H9 (cell line): Measurements from ENCODE around the gene PSMD1. TPM values are rescaled to one million over a fixed set of nuclear protein-coding genes. Genes with fewer than 3 reads are reported as not detected.

ENCODE experiments used
- DNase-seq: peaks from one replicate; pipeline ENCODE4 v3.0.0-alpha.2; 2017
- H2AFZ ChIP-seq: one replicate; pipeline ENCODE4 v1.6.1; 2013; ENCODE audit warnings: mild to moderate bottlenecking, low read length, control low read depth, moderate library complexity
- H2AK5ac ChIP-seq: 2 replicates; pipeline ENCODE4 v1.6.1; 2013; ENCODE audit warnings: low read length, control low read depth, mixed read lengths; ENCODE audit not compliant: insufficient read length
- H2BK120ac ChIP-seq: one replicate; pipeline ENCODE4 v1.6.1; 2013; ENCODE audit warnings: low read depth, mild to moderate bottlenecking, low read length, control low read depth, inconsistent platforms; ENCODE audit not compliant: poor library complexity, severe bottlenecking
- H2BK12ac ChIP-seq: 2 replicates; pipeline ENCODE4 v1.6.1; 2013; ENCODE audit warnings: low read length, control low read depth, mixed read lengths, low read depth; ENCODE audit not compliant: insufficient read length
- H2BK15ac ChIP-seq: 2 replicates; pipeline ENCODE4 v1.6.1; 2013; ENCODE audit warnings: low read depth, low read length, control low read depth
- H2BK20ac ChIP-seq: one replicate; pipeline ENCODE4 v1.6.1; 2013; ENCODE audit warnings: low read depth, mild to moderate bottlenecking, low read length, control low read depth, inconsistent platforms; ENCODE audit not compliant: poor library complexity, severe bottlenecking
- H2BK5ac ChIP-seq: 2 replicates; pipeline ENCODE4 v1.6.1; 2013; ENCODE audit warnings: low read length, control low read depth, mixed read lengths; ENCODE audit not compliant: insufficient read length
- H3K14ac ChIP-seq: 2 replicates; pipeline ENCODE4 v1.6.1; 2013; ENCODE audit warnings: low read length, control low read depth; ENCODE audit not compliant: insufficient read depth
- H3K18ac ChIP-seq: 2 replicates; pipeline ENCODE4 v1.6.1; 2013; ENCODE audit warnings: low read depth, mild to moderate bottlenecking, mixed read lengths, low read length, control low read depth; ENCODE audit not compliant: insufficient read length
- H3K23ac ChIP-seq: 2 replicates; pipeline ENCODE4 v1.6.1; 2013; ENCODE audit warnings: low read length, control low read depth, mixed read lengths, low read depth; ENCODE audit not compliant: insufficient read length
- H3K23me2 ChIP-seq: 2 replicates; pipeline ENCODE4 v1.6.1; 2013; ENCODE audit warnings: low read depth, mild to moderate bottlenecking, mixed read lengths, low read length, control low read depth; ENCODE audit not compliant: insufficient read length, poor library complexity, severe bottlenecking
- H3K27ac ChIP-seq: 2 replicates; pipeline ENCODE4 v1.5.1; 2013; ENCODE audit warnings: low read length, control low read depth, mixed read lengths, low read depth; ENCODE audit not compliant: insufficient read length
- H3K27me3 ChIP-seq: 2 replicates; pipeline ENCODE4 v1.6.1; 2013; ENCODE audit warnings: low read length, control low read depth, inconsistent platforms; ENCODE audit not compliant: insufficient read depth
- H3K4ac ChIP-seq: 2 replicates; pipeline ENCODE4 v1.6.1; 2013; ENCODE audit warnings: low read depth, mild to moderate bottlenecking, control low read depth, inconsistent platforms, low read length, moderate library complexity
- H3K4me1 ChIP-seq: 2 replicates; pipeline ENCODE4 v1.6.1; 2013; ENCODE audit warnings: low read length, control low read depth, inconsistent platforms; ENCODE audit not compliant: insufficient read depth
- H3K4me2 ChIP-seq: 2 replicates; pipeline ENCODE4 v1.6.1; 2013; ENCODE audit warnings: low read length, control low read depth, mixed read lengths; ENCODE audit not compliant: insufficient read length, insufficient read depth
- H3K56ac ChIP-seq: 2 replicates; pipeline ENCODE4 v1.6.1; 2013; ENCODE audit warnings: low read depth, mild to moderate bottlenecking, mixed read lengths, low read length, control low read depth; ENCODE audit not compliant: insufficient read length
- H3K79me1 ChIP-seq: 2 replicates; pipeline ENCODE4 v1.6.1; 2013; ENCODE audit warnings: low read depth, mild to moderate bottlenecking, moderate library complexity, low read length, control low read depth, inconsistent platforms; ENCODE audit not compliant: insufficient read depth, poor library complexity, severe bottlenecking
- H3K79me2 ChIP-seq: 2 replicates; pipeline ENCODE4 v1.6.1; 2013; ENCODE audit warnings: low read length, control low read depth, inconsistent platforms; ENCODE audit not compliant: insufficient read depth
- H3K9ac ChIP-seq: 2 replicates; pipeline ENCODE4 v1.6.1; 2013; ENCODE audit warnings: low read length, control low read depth, mixed read lengths; ENCODE audit not compliant: insufficient read length; ENCODE audit errors: extremely low read depth
- H3K9me3 ChIP-seq: one replicate; pipeline ENCODE4 v1.6.1; 2013; ENCODE audit warnings: low read depth, low read length, inconsistent platforms; ENCODE audit not compliant: control insufficient read depth
- H3T11ph ChIP-seq: one replicate; pipeline ENCODE4 v1.6.1; 2013; ENCODE audit warnings: mild to moderate bottlenecking, low read length, control low read depth, inconsistent platforms
- H4K20me1 ChIP-seq: one replicate; pipeline ENCODE4 v1.6.1; 2013; ENCODE audit not compliant: control insufficient read depth, insufficient read length, insufficient read depth
- H4K5ac ChIP-seq: 2 replicates; pipeline ENCODE4 v1.6.1; 2013; ENCODE audit warnings: low read depth, mild to moderate bottlenecking, mixed read lengths, low read length, control low read depth; ENCODE audit not compliant: insufficient read length
- H4K8ac ChIP-seq: replicated peaks from 2 replicates; pipeline ENCODE4 v1.6.1; 2013; ENCODE audit warnings: low read length, control low read depth, mixed read lengths, low read depth; ENCODE audit not compliant: insufficient read length
- H4K91ac ChIP-seq: 2 replicates; pipeline ENCODE4 v1.6.1; 2013; ENCODE audit warnings: low read depth, mild to moderate bottlenecking, moderate library complexity, mixed read lengths, low read length, control low read depth; ENCODE audit not compliant: insufficient read length
- H3K27ac Mint-ChIP-seq, 3 experiments: 2 replicates in 2 of 3; 3 replicates in 1 of 3; pipeline ENCODE4 v1.8.0; 2020 to 2021; ENCODE audit warnings: mixed read lengths in 3 of 3, mild to moderate bottlenecking in 1 of 3, moderate library complexity in 1 of 3
- H3K27me3 Mint-ChIP-seq: 2 replicates; pipeline ENCODE4 v1.8.0; 2021; ENCODE audit warnings: low read depth, mild to moderate bottlenecking, moderate library complexity, mixed read lengths
- H3K36me3 Mint-ChIP-seq, 3 experiments: 2 replicates in 2 of 3; 3 replicates in 1 of 3; pipeline ENCODE4 v1.8.0; 2020 to 2021; ENCODE audit warnings: low read depth in 3 of 3, mixed read lengths in 3 of 3; ENCODE audit not compliant: insufficient read depth in 1 of 3
- H3K4me1 Mint-ChIP-seq, 2 experiments: 2 replicates each; pipeline ENCODE4 v1.8.0; 2020; ENCODE audit warnings: mixed read lengths in 2 of 2
- H3K4me3 Mint-ChIP-seq, 2 experiments: 2 replicates in 1 of 2; 3 replicates in 1 of 2; pipeline ENCODE4 v1.8.0; 2020 to 2021; ENCODE audit warnings: mild to moderate bottlenecking in 2 of 2, mixed read lengths in 2 of 2, moderate library complexity in 1 of 2
- H3K9me3 Mint-ChIP-seq, 2 experiments: 2 replicates in 1 of 2; 3 replicates in 1 of 2; pipeline ENCODE4 v1.8.0; 2020; ENCODE audit warnings: mild to moderate bottlenecking in 2 of 2, mixed read lengths in 2 of 2, moderate library complexity in 1 of 2
- WGBS: extraction: QIAGEN DNeasy Blood & Tissue Kit; methylation state at CpG from one replicate; pipeline ENCODE4 v1.1.7; 2013; ENCODE audit warnings: missing lambda C conversion rate, low lambda C conversion rate, mixed read lengths; ENCODE audit not compliant: insufficient read length; ENCODE audit errors: extremely low coverage; 5-methylcytosine and 5-hydroxymethylcytosine counted together
- total RNA-seq: library from RNA; stranded (reverse); gene quantifications from 2 replicates; pipeline ENCODE4 v1.2.1, GENCODE V29; 2021
- TF ChIP-seq, protein P1 (sequence below): fragments of 200-600 bp; sonication (generic); conservative IDR thresholded peaks from 3 replicates; pipeline ENCODE4 v1.8.0; 2021; ENCODE audit warnings: antibody characterized with exemption, mild to moderate bottlenecking

The PSMD1 gene
- total RNA-seq, 1 experiment from 2014 or later: 166 TPM

DNA sequence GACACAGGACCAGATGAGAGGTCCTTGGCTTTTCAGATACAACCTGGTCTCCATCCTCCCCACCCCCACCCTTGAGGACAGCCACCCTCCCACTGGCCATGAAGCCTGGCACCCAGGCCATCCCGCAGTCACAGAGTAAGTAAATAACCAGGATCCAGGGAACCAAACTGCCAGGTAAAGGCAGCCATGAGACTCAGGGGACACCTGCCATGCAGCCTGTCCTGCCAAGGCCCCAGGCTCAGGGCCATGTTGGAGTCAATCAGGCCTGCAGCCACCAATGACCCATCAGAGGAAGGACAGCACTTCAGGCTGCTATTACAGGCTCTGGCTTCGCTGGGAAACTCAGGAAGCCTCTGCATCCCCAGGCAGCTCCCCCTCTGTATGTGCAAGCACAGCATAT is 45.1 kb upstream of the PSMD1 start:
- H4K5ac ChIP-seq: no peak overlapping the region
- H3K9me3 ChIP-seq: no peaks in the 10 kb centered on the region
- H3K56ac ChIP-seq: no peak overlapping the region
- TF ChIP-seq, protein P1, sequence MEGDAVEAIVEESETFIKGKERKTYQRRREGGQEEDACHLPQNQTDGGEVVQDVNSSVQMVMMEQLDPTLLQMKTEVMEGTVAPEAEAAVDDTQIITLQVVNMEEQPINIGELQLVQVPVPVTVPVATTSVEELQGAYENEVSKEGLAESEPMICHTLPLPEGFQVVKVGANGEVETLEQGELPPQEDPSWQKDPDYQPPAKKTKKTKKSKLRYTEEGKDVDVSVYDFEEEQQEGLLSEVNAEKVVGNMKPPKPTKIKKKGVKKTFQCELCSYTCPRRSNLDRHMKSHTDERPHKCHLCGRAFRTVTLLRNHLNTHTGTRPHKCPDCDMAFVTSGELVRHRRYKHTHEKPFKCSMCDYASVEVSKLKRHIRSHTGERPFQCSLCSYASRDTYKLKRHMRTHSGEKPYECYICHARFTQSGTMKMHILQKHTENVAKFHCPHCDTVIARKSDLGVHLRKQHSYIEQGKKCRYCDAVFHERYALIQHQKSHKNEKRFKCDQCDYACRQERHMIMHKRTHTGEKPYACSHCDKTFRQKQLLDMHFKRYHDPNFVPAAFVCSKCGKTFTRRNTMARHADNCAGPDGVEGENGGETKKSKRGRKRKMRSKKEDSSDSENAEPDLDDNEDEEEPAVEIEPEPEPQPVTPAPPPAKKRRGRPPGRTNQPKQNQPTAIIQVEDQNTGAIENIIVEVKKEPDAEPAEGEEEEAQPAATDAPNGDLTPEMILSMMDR: no peak
- H3K4me1 ChIP-seq: no peaks in the 10 kb centered on the region
- H2BK120ac ChIP-seq: no peak overlapping the region
- no peak overlapping the region for H4K91ac ChIP-seq
- no peaks in the 10 kb centered on the region for H3K23me2 ChIP-seq
- H3K27me3 Mint-ChIP-seq: peaks cover 47% of the 10 kb centered on the region
- H2BK15ac ChIP-seq: no peak overlapping the region
- H3T11ph ChIP-seq: no peak overlapping the region
- H3K23ac ChIP-seq: no peak overlapping the region
- H2BK12ac ChIP-seq: no peak overlapping the region
- no peaks in the 10 kb centered on the region; the same call in 1 of the 2 replicates for H3K27me3 ChIP-seq
- no peaks in the 10 kb centered on the region for H3K79me1 ChIP-seq
- H3K9me3 Mint-ChIP-seq: no peaks in the 10 kb centered on the region
- H3K4me1 Mint-ChIP-seq: peaks cover 20 to 27% of the 10 kb centered on the region in 2 experiments
- no peak overlapping the region for H3K27ac Mint-ChIP-seq
- H3K18ac ChIP-seq: no peak overlapping the region
- H3K4me2 ChIP-seq: no peak overlapping the region
- no peaks in the 10 kb centered on the region for H4K20me1 ChIP-seq
- H3K36me3 Mint-ChIP-seq: peaks cover 0 to 4% (median 0%) of the 10 kb centered on the region in 3 experiments; a peak in 1 of 7 replicates
- no peak overlapping the region for H2AFZ ChIP-seq
- no peak for DNase-seq
- no peak overlapping the region; the same call in 1 of the 2 replicates for H3K14ac ChIP-seq
- H2AK5ac ChIP-seq: no peak overlapping the region
- no peak overlapping the region for H3K4ac ChIP-seq
- no peak overlapping the region for H2BK20ac ChIP-seq
- no peak overlapping the region for H3K4me3 Mint-ChIP-seq
- no peak overlapping the region for H2BK5ac ChIP-seq
- H4K8ac ChIP-seq: no peak overlapping the region
- H3K27ac ChIP-seq: no peak overlapping the region
- no CpG with 5 or more reads among the region's 2 CpGs for WGBS
- no peak overlapping the region for H3K9ac ChIP-seq
- no peaks in the 10 kb centered on the region for H3K79me2 ChIP-seq
